Stimulated activated CD4-positive, alpha-beta T cell treated with anti-CD3 and anti-CD28 coated beads, Interleukin-15, amount 100 ng/mL, for 48 hours (primary cell): ENCODE data around the gene AKAP6.

ENCODE experiments used
- DNase-seq, 2 donors: peaks; one replicate each; pipeline ENCODE4 v3.0.0-alpha.2; 2020; ENCODE audit warnings: low read depth in 2 of 2

AKAP6 gene

GRCh38 chr14:32706721-32707519 is 377.8 kb downstream of the AKAP6 start:
- no peak for DNase-seq

- DNase-seq: no peak
Observed at GRCh38 chr14:32707742-32708500, 378.8 kb downstream of the AKAP6 start.

DNA sequence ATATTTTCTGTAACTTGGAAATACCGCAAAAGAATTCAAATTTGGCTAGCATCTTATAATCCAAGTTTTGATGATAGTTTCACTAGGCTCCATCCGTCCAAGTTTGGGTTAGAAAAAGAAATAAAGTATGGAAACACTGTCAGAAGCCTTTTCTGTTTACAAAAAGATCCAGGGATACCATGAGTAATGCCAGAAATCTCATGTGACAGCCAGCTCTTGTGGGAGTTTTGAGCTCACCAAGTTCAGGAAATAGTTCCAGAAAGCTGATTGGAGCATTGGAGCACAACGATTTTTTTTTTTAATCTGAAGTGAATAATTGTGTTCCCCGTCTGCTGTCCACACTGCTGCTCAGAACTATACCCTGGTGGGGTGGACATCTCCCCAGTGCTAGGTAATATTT is 379.9 kb downstream of the AKAP6 start:
- no peak for DNase-seq

- DNase-seq: no peak
Observed at GRCh38 chr14:32710231-32710671, 381.2 kb downstream of the AKAP6 start.

DNA sequence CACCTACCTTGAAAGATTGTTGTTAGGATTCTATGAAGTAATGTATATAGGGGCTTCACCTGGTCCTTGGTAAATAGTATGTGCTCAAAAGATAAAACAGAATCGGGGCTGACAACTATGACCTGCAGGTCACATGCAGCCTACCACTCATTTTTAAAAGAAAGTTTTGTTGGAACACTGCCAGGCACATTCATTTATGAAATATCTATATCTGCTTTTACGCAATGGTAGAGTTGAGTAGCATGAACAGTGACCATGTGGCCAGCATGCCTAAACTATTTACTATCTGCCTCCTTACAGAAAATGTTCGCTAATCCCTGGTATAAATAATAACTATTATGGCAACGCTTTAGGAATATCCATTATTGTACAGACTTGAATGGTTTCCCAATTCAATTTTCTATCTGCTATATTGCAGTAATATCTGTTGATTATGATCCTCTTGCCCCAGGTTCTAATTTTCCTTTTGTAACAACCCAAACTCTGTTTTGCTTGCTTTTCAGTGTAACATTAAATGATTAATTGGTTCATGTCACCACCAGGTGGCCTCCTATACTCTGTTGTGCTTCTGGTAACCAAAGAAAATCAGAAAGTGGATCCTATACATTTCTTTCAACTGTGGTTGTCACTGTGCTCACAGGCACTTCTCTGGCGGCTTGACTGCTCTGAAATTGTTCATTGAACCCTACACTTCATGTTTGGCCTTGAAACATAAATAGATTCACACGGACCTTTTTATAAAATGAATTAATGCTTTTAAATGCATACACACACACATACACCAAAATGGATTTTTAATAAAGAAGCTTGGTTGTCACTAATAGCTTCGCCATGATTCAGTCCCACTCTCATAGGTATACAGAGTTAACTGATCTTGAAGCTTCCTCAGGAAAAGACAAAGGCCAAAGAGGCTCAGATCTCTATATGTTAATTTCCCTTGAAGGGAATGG is 381.9 kb downstream of the AKAP6 start:
- DNase-seq: no peak

DNA sequence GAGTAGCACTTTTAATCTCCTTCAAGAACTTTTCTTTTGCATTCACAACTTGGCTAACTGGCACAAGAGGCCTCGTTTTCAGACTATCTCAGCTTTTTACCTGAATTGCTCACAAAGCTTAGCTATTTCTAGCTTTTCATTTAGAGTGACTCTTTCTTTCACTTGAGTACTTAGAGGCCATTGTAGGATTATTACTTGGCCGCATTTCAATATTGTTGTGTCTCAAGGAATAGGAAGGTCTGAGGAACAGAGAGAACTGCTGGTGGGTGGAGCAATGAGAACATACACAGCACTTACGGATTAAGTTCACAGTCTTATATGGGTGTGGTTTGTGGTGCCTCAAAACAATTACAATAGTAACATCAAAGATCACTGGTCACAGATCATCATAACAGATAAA is 384.8 kb downstream of the AKAP6 start:
- no peak for DNase-seq

- no peak for DNase-seq
Observed at GRCh38 chr14:32719601-32720000, 390.5 kb downstream of the AKAP6 start.

DNA sequence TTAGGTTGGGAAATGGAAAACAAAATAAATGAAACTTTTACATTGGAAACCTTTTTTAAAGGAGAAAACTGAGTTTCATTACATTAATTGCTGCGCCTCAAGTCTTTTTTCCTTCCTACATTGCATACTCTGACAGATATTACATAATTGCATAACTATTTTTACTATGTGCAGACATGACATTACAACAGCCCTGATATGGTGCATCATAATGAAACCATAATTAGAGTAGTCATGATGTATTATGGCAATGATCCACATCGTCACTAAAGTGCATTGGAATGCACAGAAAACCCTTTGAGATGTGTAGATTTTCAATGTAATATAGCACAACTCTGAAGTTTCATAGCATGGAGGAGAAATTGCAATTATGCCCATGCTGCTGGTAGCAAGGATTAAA is 391.8 kb downstream of the AKAP6 start:
- DNase-seq: no peak

DNA sequence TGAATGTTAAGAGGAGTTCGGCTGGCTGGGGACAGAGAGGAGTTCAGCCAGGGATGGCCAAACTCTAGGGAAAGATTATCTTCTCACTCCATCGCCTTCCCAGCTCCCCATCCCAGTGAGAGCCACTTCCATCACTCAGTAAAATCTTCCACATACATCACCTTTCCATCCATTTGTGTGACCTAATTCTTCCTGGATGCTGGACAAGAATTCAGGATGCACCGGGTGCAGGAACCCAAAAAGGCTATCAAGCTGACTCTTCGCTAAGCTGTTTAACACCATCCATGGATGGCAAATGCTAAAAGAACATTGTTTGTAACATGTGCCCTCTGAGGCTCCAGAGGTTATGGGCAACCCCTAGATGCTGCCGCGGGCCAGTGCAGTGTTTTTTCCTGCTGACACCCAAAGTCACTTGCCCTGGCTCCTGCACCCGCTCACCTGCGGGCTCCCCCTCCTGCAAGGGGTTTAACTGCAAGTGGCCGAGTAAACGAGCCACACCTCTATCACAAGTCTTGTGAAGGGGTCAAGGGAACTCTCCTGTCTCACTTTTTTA is 393.6 kb downstream of the AKAP6 start:
- no peak for DNase-seq

- no peak for DNase-seq
Observed at GRCh38 chr14:32724867-32725471, 395.9 kb downstream of the AKAP6 start.

DNA sequence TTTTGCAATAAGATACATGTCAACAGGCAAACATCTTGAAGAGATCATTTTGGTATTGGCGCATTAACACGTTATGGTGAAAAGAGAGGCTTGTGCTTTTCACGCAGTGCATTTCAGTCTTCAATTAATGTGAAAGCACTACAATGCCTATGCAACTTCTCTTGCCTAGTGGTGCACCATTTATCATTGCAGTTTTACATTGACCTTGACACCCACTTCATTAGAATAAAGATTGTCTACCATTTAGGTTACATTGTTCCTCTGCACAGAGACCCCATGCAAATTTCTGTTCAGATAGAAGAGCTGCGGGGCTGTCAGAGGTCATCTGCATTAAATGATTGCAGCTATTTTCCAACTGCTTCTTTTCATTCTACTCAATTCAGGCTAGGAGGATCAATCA is 397.4 kb downstream of the AKAP6 start:
- DNase-seq: no peak

- no peak for DNase-seq
Observed at GRCh38 chr14:32727832-32728231, 398.7 kb downstream of the AKAP6 start.

DNA sequence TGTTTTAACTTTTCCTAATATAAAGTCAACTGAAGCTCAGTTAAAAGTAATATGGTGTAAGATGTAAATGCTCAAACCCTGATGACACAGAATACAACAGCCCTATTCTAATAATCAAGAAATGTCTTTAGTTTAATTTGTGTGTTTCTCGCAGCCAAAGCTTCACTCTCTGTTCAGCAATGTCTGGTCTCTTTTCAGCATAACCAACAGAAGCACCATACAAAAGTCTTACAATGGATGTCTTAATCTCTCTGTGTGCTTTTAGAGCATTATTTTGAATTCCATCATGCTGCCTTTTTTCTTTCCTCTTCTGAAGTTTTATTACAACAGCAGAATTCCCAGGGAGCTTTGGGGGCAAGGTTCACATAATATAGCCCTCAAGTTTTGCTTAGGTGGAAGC is 399.4 kb downstream of the AKAP6 start:
- no peak for DNase-seq

GRCh38 chr14:32728976-32729375 is 399.9 kb downstream of the AKAP6 start:
- DNase-seq: no peak

DNA sequence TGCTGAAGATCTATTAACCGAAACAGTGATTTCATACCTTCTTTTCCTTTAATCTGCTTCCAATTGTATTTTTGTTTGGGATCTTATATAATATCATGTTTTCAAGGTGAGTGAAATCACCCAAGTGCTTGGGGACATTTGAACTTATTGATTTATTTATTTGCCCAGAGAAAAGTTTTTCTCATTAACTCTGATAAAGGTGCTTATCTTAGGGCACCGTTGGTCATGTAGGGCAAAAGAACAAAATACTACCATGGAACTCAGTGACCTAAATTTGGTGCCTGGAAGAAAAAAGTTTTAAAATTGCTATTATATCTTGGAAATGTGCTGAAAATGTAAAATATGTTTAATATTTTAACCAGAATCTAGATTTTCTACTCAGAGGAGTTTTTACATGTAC is 402.2 kb downstream of the AKAP6 start:
- no peak for DNase-seq

DNA sequence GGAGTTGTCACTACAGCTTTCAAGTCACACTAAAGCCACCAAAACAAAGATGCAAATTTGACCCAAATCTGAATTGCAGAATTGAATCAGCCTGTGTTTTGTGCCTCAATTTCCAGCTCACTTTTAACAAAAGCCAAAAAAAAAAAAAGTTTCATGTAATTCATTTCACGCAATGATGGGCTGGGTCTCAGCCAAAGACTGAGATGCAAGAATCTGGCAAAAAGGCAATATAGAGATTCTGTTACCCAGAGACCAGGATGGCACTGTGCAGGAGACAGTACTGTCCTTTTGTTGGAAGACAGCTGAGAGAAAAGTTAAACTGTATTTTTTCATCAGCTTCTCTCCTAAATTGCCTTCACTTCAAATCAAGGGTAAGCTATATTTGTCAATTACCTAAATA is 403.9 kb downstream of the AKAP6 start:
- no peak for DNase-seq

DNA sequence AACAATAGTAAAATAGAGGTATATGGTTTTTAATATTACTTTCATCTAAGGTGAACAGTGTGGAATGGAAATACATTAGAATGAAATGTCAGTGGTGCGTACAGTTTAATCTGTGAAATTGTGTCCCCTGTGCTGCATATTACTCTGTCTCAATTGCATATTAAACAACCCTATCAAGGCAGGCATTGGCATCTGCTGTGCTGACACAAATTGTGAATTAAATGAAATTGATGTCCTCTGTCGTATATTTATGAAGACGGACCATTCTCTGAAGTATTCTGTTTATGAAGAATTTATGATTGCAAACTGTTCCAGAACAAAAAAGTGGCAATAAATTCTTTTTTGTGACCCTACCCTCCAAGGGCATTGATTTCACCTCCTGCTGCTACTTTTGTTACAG is 405.2 kb downstream of the AKAP6 start:
- no peak for DNase-seq

- no peak for DNase-seq
Observed at GRCh38 chr14:32737621-32738020, 408.5 kb downstream of the AKAP6 start.

DNA sequence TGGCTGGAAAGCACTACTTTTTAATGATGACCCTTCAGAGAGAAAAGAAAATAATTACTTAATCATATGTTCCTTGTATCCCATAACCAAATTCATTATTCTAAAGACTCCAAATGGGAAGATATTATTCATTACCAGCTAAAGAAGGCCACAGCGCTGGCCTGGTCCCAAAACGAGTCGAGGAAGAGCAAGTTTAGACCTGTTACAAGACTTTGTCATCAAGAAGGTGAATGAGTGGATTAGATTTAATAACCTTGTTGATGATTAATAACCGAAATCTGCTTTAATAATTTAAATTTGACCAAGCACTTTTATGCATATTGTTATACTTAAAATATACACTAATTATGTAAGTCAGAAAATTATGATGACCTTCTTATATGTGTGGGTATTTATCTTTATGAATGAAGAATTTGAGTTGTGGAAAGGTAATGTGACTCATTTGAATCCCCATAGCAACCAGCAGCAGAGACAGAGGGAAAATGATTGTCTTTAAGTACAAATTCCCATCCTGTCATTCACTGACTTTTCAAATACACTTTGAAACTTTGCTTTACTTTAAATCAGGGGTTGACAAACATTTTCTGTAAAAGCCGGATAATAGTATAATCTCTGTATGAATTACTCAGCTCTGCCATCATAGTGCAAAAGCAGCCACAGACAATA is 409.2 kb downstream of the AKAP6 start:
- DNase-seq: no peak

- no peak for DNase-seq
Observed at GRCh38 chr14:32744811-32745445, 415.8 kb downstream of the AKAP6 start.
